HEK293T (cell line): Measurements from ENCODE around the gene TSEN34.
"Not testable (repeated sequence)": the region's sequence is repeated elsewhere in the genome, so short reads cannot be mapped to it uniquely, and the experiment has no call there.

Experiments used
- FOXK2 ChIP-seq: fragments of 450-650 bp; IDR thresholded peaks from 2 replicates; pipeline ENCODE4 v1.6.1; 2016; ENCODE audit warnings: mild to moderate bottlenecking
- FOXM1 ChIP-seq: fragments of 450-650 bp; IDR thresholded peaks from 2 replicates; pipeline ENCODE4 v1.6.1; 2017; ENCODE audit warnings: mild to moderate bottlenecking, borderline replicate concordance
- HDGF ChIP-seq: fragments of 450-650 bp; IDR thresholded peaks from 2 replicates; pipeline ENCODE4 v1.6.1; 2017; ENCODE audit warnings: antibody characterized with exemption, borderline replicate concordance
- LEF1 ChIP-seq: fragments of 450-650 bp; IDR thresholded peaks from 2 replicates; pipeline ENCODE4 v1.6.1; 2017; ENCODE audit warnings: mild to moderate bottlenecking, borderline replicate concordance
- NFRKB ChIP-seq: fragments of 450-650 bp; IDR thresholded peaks from 2 replicates; pipeline ENCODE4 v1.6.1; 2016; ENCODE audit warnings: mild to moderate bottlenecking, moderate library complexity
- PKNOX1 ChIP-seq: fragments of 450-650 bp; IDR thresholded peaks from 2 replicates; pipeline ENCODE4 v1.6.1; 2016
- SP1 ChIP-seq: fragments of 450-650 bp; IDR thresholded peaks from 2 replicates; pipeline ENCODE4 v1.6.1; 2017
- SUZ12 ChIP-seq: fragments of 450-650 bp; IDR thresholded peaks from 2 replicates; pipeline ENCODE4 v1.6.1; 2016; ENCODE audit warnings: mild to moderate bottlenecking
- TARDBP ChIP-seq: fragments of 450-650 bp; IDR thresholded peaks from 2 replicates; pipeline ENCODE4 v1.6.1; 2016
- ZNF384 ChIP-seq: fragments of 450-650 bp; IDR thresholded peaks from 2 replicates; pipeline ENCODE4 v1.6.1; 2016

- TF ChIP-seq SP1, FOXM1, PKNOX1, NFRKB, FOXK2, SUZ12, HDGF, TARDBP, ZNF384, LEF1: not testable (repeated sequence)
Observed at GRCh38 chr19:54223937-54224281, 32.8 kb downstream of the TSEN34 start.
